Activated gamma-delta T cell treated with anti-CD3 and anti-CD28 coated beads, Interleukin-2, amount 50 U/mL, for 16 hours (primary cell): ENCODE data around the gene KIF17.
"Not testable (repeated sequence)": the region's sequence is repeated elsewhere in the genome, so short reads cannot be mapped to it uniquely, and the experiment has no call there.

Experiments
- DNase-seq: peaks from one replicate; pipeline ENCODE4 v3.0.0-alpha.2; 2020; ENCODE audit warnings: low read depth

The KIF17 gene

GRCh38 chr1:20686883-20687725 is 30.7 kb downstream of the KIF17 start:
- DNase-seq = no peak

GRCh38 chr1:20685741-20686140 is 32.1 kb downstream of the KIF17 start:
- no peak for DNase-seq

- no peak for DNase-seq
Observed at GRCh38 chr1:20685099-20685662, 32.6 kb downstream of the KIF17 start.

- DNase-seq = no peak
Observed at GRCh38 chr1:20684651-20685050, 33.2 kb downstream of the KIF17 start.

- no peak for DNase-seq
Observed at GRCh38 chr1:20684050-20684620, 33.7 kb downstream of the KIF17 start.

- no peak for DNase-seq
Observed at GRCh38 chr1:20683614-20684013, 34.2 kb downstream of the KIF17 start.

GRCh38 chr1:20682571-20683236 is 35.1 kb downstream of the KIF17 start:
- DNase-seq = no peak

- DNase-seq = no peak
Observed at GRCh38 chr1:20681999-20682398, 35.8 kb downstream of the KIF17 start.

- no peak for DNase-seq
Observed at GRCh38 chr1:20680269-20680668, 37.5 kb downstream of the KIF17 start.

GRCh38 chr1:20678599-20678998 is 39.2 kb downstream of the KIF17 start:
- no peak for DNase-seq

- DNase-seq = not testable (repeated sequence)
Observed at GRCh38 chr1:20673626-20674025, 44.2 kb downstream of the KIF17 start.

GRCh38 chr1:20672265-20672632 is 45.6 kb downstream of the KIF17 start:
- DNase-seq = no peak

GRCh38 chr1:20670936-20671335 is 46.9 kb downstream of the KIF17 start:
- DNase-seq = no peak

GRCh38 chr1:20668581-20668980 is 49.2 kb downstream of the KIF17 start:
- DNase-seq = no peak

- DNase-seq = no peak
Observed at GRCh38 chr1:20666804-20667203, 51.0 kb downstream of the KIF17 start.

GRCh38 chr1:20666146-20666545 is 51.7 kb downstream of the KIF17 start:
- no peak for DNase-seq

- no peak for DNase-seq
Observed at GRCh38 chr1:20665726-20666125, 52.1 kb downstream of the KIF17 start.

- DNase-seq = no peak
Observed at GRCh38 chr1:20663969-20664715, 53.7 kb downstream of the KIF17 start.

GRCh38 chr1:20663365-20663764 is 54.4 kb downstream of the KIF17 start:
- DNase-seq = no peak

- no peak for DNase-seq
Observed at GRCh38 chr1:20662110-20662475, 55.7 kb downstream of the KIF17 start.

GRCh38 chr1:20661207-20662109 is 56.3 kb downstream of the KIF17 start, which contains the start of gene DDOST:
Gene DDOST, minus strand, starts transcription at chr1:20661369. Its CDS starts 19 bp downstream, at chr1:20661350.
- DNase-seq = peak; percentile 91
